Measurements from ENCODE around the gene SPEM2. TPM values are rescaled to one million over a fixed set of nuclear protein-coding genes. Genes with fewer than 3 reads are reported as not detected.

The SPEM2 gene
- total RNA-seq, 1 donor from 2014 or later = not detected

DNA sequence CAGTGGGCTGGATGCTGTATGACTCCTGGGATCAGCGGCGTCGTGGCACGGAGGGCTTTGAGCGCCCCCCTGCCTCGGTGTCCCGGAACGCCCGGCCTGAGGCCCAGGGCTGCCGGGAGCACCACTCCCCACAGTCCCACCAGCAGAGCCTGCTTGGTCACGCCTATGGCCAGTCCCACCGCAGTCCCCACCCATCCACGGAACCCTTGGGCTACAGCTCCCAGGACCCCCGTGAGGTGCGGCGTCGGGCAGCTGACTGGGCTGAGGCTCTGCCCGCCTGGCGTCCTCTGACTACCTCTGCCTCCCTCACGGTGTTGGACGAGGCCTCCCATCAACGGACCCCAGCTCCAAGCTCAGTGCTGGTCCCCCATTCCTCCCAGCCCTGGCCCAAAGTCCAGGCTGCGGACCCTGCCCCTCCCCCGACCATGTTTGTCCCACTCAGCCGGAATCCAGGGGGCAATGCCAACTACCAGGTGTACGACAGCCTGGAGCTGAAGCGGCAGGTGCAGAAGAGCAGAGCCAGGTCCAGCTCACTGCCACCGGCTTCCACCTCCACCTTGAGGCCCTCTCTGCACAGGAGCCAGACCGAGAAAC, 1.6 kb downstream of the SPEM2 start:
- Histone ChIP-seq H3K27me3 (ENCODE audit: control insufficient read depth, insufficient read depth, low read length) (no peaks in the 10 kb centered on the region), H3K4me3 (ENCODE audit: low read depth, low read length) (no peak overlapping the region), H3K36me3 (ENCODE audit: control insufficient read depth, insufficient read depth, low read length) (no peaks in the 10 kb centered on the region)
- TF ChIP-seq, protein P1, sequence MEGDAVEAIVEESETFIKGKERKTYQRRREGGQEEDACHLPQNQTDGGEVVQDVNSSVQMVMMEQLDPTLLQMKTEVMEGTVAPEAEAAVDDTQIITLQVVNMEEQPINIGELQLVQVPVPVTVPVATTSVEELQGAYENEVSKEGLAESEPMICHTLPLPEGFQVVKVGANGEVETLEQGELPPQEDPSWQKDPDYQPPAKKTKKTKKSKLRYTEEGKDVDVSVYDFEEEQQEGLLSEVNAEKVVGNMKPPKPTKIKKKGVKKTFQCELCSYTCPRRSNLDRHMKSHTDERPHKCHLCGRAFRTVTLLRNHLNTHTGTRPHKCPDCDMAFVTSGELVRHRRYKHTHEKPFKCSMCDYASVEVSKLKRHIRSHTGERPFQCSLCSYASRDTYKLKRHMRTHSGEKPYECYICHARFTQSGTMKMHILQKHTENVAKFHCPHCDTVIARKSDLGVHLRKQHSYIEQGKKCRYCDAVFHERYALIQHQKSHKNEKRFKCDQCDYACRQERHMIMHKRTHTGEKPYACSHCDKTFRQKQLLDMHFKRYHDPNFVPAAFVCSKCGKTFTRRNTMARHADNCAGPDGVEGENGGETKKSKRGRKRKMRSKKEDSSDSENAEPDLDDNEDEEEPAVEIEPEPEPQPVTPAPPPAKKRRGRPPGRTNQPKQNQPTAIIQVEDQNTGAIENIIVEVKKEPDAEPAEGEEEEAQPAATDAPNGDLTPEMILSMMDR (IDR thresholded peaks at IDR 0.05; ENCODE audit: insufficient read depth, low read length, severe bottlenecking) = no peak
- no peak for DNase-seq (ENCODE audit: low read depth)
- FAIRE-seq = no peak

DNA sequence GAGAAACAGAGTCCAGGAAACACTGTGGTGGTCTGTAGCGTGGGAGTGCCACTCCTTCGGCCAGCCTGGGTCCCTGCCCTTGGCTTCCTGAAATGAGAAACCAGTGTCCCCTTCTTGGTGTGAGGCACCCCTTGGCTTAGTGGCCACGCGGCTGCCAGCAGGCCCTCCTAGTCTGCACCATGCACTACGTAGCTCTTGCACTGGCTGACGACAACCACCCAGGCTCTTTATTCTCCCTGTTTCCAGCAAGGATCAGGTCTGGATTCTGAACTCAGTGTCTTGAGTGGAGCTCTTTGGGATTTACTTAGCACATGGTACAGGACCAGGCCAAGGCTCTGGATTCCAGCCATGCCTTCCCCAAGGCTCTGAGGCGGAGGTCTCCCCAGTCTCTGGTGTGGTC, 2.1 kb downstream of the SPEM2 start:
- TF ChIP-seq, protein P1 (IDR thresholded peaks at IDR 0.05; ENCODE audit: insufficient read depth, low read length, severe bottlenecking) = no peak
- no peaks in the 10 kb centered on the region for H3K27me3 ChIP-seq (ENCODE audit: control insufficient read depth, insufficient read depth, low read length)
- no peak for FAIRE-seq
- no peaks in the 10 kb centered on the region for H3K36me3 ChIP-seq (ENCODE audit: control insufficient read depth, insufficient read depth, low read length)
- no peak for DNase-seq (ENCODE audit: low read depth)
- H3K4me3 ChIP-seq (ENCODE audit: low read depth, low read length) = no peak overlapping the region

DNA sequence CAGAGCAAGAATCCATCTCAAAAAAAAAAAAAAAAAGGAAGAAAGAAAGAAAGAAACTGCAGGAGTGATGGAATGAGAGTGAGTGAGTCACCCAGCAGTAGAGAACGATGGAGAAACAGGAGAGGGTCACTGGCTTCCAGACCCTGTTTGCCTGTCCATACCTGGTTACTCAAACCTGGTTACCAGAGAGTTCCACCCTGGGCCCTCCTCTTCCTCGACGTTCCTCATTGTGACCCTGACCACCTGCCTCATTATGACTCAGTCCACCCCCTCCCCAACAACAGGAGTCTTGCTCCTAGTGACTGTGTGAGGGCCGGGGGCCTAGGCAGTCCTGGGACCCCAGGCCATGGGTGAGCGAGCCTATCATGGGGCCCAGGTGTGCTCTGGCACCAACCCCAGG, 3.1 kb downstream of the SPEM2 start, which contains the start of gene SPEM3:
Gene SPEM3 (plus strand): TSS at position 301 of the 400 bp plus-strand sequence. CDS start 46 bp downstream, at position 347.
- no peak within 1 kb of the TSS for H3K4me3 ChIP-seq (ENCODE audit: low read depth, low read length)
- FAIRE-seq (no peak), DNase-seq (ENCODE audit: low read depth) (no peak)
- no peaks in the 10 kb centered on the region for H3K36me3 ChIP-seq (ENCODE audit: control insufficient read depth, insufficient read depth, low read length)
- TF ChIP-seq, protein P1 (IDR thresholded peaks at IDR 0.05; ENCODE audit: insufficient read depth, low read length, severe bottlenecking) = no peak
- H3K27me3 ChIP-seq (ENCODE audit: control insufficient read depth, insufficient read depth, low read length) = no peaks in the 10 kb centered on the region

DNA sequence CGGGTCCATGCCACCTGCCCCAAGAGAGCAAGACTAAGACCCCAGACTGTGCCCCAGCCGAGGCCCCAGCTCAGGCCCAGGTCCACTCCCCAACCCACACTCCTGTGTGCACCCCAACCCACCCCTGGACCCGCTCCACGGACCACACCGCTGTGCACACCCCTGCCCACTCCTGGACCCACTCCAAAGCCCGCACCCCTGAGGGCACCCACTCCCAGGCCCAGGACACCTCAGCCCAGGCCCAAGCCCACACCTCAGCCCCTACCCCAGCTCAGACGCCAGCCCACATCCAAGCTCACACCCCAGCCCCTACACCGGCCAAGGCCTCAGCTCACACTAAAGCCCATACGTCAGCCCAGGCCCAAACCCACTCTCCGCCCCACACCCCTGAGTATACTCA, 4.3 kb downstream of the SPEM2 start:
- TF ChIP-seq, protein P1 (IDR thresholded peaks at IDR 0.05; ENCODE audit: insufficient read depth, low read length, severe bottlenecking) = no peak
- Histone ChIP-seq H3K36me3 (ENCODE audit: control insufficient read depth, insufficient read depth, low read length) (no peaks in the 10 kb centered on the region), H3K27me3 (ENCODE audit: control insufficient read depth, insufficient read depth, low read length) (no peaks in the 10 kb centered on the region), H3K4me3 (ENCODE audit: low read depth, low read length) (no peak overlapping the region)
- DNase-seq (ENCODE audit: low read depth) = no peak
- no peak for FAIRE-seq

DNA sequence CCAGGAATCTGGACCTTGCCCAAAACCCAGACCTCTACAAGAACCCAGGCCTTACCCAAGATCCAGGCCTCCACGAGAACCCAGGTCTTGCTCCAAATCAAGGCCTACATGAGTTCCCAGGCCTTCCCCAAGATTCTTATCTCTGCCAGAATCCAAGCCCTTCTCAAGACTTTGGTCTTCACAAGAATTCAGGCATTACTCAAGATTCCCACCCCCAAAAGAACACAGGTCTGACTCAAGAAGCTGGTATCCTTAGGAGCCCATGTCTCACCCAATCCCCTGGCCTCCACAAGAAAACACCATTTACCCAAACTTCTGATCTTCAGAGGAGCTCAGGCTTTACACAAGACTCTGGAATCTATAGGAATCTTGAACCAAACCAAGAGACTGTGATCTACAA, 5.8 kb downstream of the SPEM2 start:
- TF ChIP-seq, protein P1 (IDR thresholded peaks at IDR 0.05; ENCODE audit: insufficient read depth, low read length, severe bottlenecking) = no peak
- DNase-seq (ENCODE audit: low read depth) (no peak), FAIRE-seq (no peak)
- Histone ChIP-seq H3K27me3 (ENCODE audit: control insufficient read depth, insufficient read depth, low read length) (no peaks in the 10 kb centered on the region), H3K36me3 (ENCODE audit: control insufficient read depth, insufficient read depth, low read length) (no peaks in the 10 kb centered on the region), H3K4me3 (ENCODE audit: low read depth, low read length) (no peak overlapping the region)

DNA sequence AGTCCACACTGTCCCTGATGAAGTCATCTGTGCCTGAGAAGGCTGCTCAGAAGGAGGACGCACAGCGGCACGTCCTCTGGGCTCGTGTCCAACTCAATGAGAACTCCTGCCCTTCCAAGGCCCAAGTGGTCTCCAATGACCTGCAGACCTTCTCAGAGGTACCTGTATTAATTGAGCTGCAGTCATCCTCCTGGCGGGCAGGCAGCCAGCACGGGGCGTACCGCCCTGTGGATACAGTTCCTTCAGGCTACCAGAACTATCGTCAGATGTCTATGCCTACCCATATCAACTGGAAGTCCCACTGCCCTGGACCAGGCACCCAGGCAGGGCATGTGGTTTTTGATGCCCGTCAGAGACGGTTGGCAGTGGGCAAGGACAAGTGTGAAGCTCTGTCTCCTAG, 6.9 kb downstream of the SPEM2 start:
- TF ChIP-seq, protein P1 (IDR thresholded peaks at IDR 0.05; ENCODE audit: insufficient read depth, low read length, severe bottlenecking) = no peak
- no peaks in the 10 kb centered on the region for H3K27me3 ChIP-seq (ENCODE audit: control insufficient read depth, insufficient read depth, low read length)
- FAIRE-seq = no peak

More for the DNA sequence above, 6.9 kb downstream of the SPEM2 start:
- H3K36me3 ChIP-seq (ENCODE audit: control insufficient read depth, insufficient read depth, low read length) = no peaks in the 10 kb centered on the region
- no peak for DNase-seq (ENCODE audit: low read depth)
- no peak overlapping the region for H3K4me3 ChIP-seq (ENCODE audit: low read depth, low read length)

Data from bronchial epithelial cell (primary cell).